IMR-90 (cell line): Measurements from ENCODE around the gene C11orf21. TPM values are rescaled to one million over a fixed set of nuclear protein-coding genes. Genes with fewer than 3 reads are reported as not detected.

Source experiments
- ATAC-seq: fragments of 200-7000 bp; cut with Tn5 transposase; 2 replicates; pipeline ENCODE4 v1.9.1; 2020; ENCODE audit warnings: low read depth, mild to moderate bottlenecking, moderate library complexity
- BruUV-seq: library from RNA; stranded (reverse); fragments of 400-500 nt; replicated peaks from 2 replicates; lab custom pipeline; 2021; lab: Mats Ljungman, UMichigan
- CTCF ChIA-PET: fragments of 300-600 bp; formaldehyde crosslinking; extraction: SDS; loops from one replicate; lab custom pipeline; 2021; ENCODE audit warnings: antibody characterized with exemption; lab: Yijun Ruan, JAX
- POLR2A ChIA-PET: fragments of 300-600 bp; sonication (Branson Sonifier 250); formaldehyde crosslinking; loops from one replicate; lab custom pipeline; 2022; ENCODE audit warnings: antibody characterized with exemption; ENCODE audit not compliant: unreplicated experiment; lab: Charles Lee
- DNase-seq: peaks from one replicate; pipeline ENCODE4 v3.0.0; 2013
- H2AFZ ChIP-seq: replicated peaks from 2 replicates; pipeline ENCODE3; 2013; ENCODE audit warnings: low read length, mild to moderate bottlenecking; ENCODE audit not compliant: poor library complexity
- H2AK5ac ChIP-seq: 2 replicates; pipeline ENCODE4 v1.6.1; 2013; ENCODE audit warnings: low read depth, low read length, inconsistent platforms
- H2AK9ac ChIP-seq: replicated peaks from 2 replicates; pipeline ENCODE3; 2013; ENCODE audit warnings: mild to moderate bottlenecking, low read depth, low read length, moderate library complexity; ENCODE audit not compliant: poor library complexity
- H2BK120ac ChIP-seq: 2 replicates; pipeline ENCODE4 v1.6.1; 2013; ENCODE audit warnings: low read depth, low read length, inconsistent platforms
- H2BK15ac ChIP-seq: 3 replicates; pipeline ENCODE4 v1.6.1; 2013; ENCODE audit warnings: low read depth, low read length, inconsistent platforms
- H2BK20ac ChIP-seq: 2 replicates; pipeline ENCODE4 v1.6.1; 2013; ENCODE audit warnings: low read depth, mild to moderate bottlenecking, inconsistent platforms, low read length, moderate library complexity
- H2BK5ac ChIP-seq: 2 replicates; pipeline ENCODE4 v1.6.1; 2013; ENCODE audit warnings: mild to moderate bottlenecking, low read depth, low read length, inconsistent platforms; ENCODE audit not compliant: poor library complexity, severe bottlenecking
- H3K14ac ChIP-seq: replicated peaks from 2 replicates; pipeline ENCODE4 v1.6.1; 2013; ENCODE audit warnings: low read depth, low read length, inconsistent platforms
- H3K18ac ChIP-seq: 2 replicates; pipeline ENCODE4 v1.6.1; 2013; ENCODE audit warnings: low read depth, low read length, control low read depth
- H3K23ac ChIP-seq: 2 replicates; pipeline ENCODE4 v1.6.1; 2013; ENCODE audit warnings: low read depth, low read length, inconsistent platforms
- H3K27ac ChIP-seq: 2 replicates; pipeline ENCODE4 v1.5.1; 2013; ENCODE audit warnings: mild to moderate bottlenecking, control low read depth, low read length; ENCODE audit not compliant: insufficient read depth
- H3K27me3 ChIP-seq: 2 replicates; pipeline ENCODE4 v1.6.1; 2013; ENCODE audit warnings: low read length; ENCODE audit not compliant: control insufficient read depth, insufficient read depth
- H3K36me3 ChIP-seq: 2 replicates; pipeline ENCODE4 v1.6.1; 2013; ENCODE audit warnings: low read length, mixed read lengths; ENCODE audit not compliant: control insufficient read depth, insufficient read depth
- H3K4ac ChIP-seq: 2 replicates; pipeline ENCODE4 v1.6.1; 2013; ENCODE audit warnings: low read depth, low read length, inconsistent platforms
- H3K4me1 ChIP-seq: 2 replicates; pipeline ENCODE4 v1.6.1; 2013; ENCODE audit warnings: low read length, mixed read lengths; ENCODE audit not compliant: control insufficient read depth, insufficient read depth
- H3K4me2 ChIP-seq: 2 replicates; pipeline ENCODE4 v1.6.1; 2013; ENCODE audit warnings: low read depth, mild to moderate bottlenecking, control low read depth, low read length, moderate library complexity
- H3K4me3 ChIP-seq: 2 replicates; pipeline ENCODE4 v1.5.1; 2013; ENCODE audit warnings: low read depth, mild to moderate bottlenecking, control low read depth, low read length, moderate library complexity; ENCODE audit not compliant: insufficient read depth
- H3K56ac ChIP-seq: 2 replicates; pipeline ENCODE4 v1.6.1; 2013; ENCODE audit warnings: low read length, inconsistent platforms; ENCODE audit not compliant: insufficient read depth; ENCODE audit errors: extremely low read depth
- H3K79me1 ChIP-seq, 2 experiments: 2 replicates each; pipeline ENCODE4 v1.6.1; 2013; ENCODE audit warnings: low read length in 2 of 2, inconsistent platforms in 1 of 2, low read depth in 1 of 2
- H3K9ac ChIP-seq: 2 replicates; pipeline ENCODE4 v1.6.1; 2013; ENCODE audit warnings: low read depth, low read length, control low read depth
- H3K9me1 ChIP-seq: 2 replicates; pipeline ENCODE4 v1.6.1; 2013; ENCODE audit warnings: low read length, inconsistent platforms; ENCODE audit not compliant: insufficient read depth
- H3K9me3 ChIP-seq: 2 replicates; pipeline ENCODE4 v1.6.1; 2013; ENCODE audit warnings: low read length; ENCODE audit not compliant: control insufficient read depth, insufficient read depth
- H4K20me1 ChIP-seq: 2 replicates; pipeline ENCODE4 v1.6.1; 2013; ENCODE audit warnings: low read length, inconsistent platforms; ENCODE audit not compliant: insufficient read depth
- H4K5ac ChIP-seq: 2 replicates; pipeline ENCODE4 v1.6.1; 2013; ENCODE audit warnings: mild to moderate bottlenecking, low read depth, low read length, control low read depth
- H4K8ac ChIP-seq, 2 experiments: 2 replicates each; pipeline ENCODE4 v1.6.1; 2013; ENCODE audit warnings: low read depth in 2 of 2, low read length in 2 of 2, control low read depth in 1 of 2, inconsistent platforms in 1 of 2
- H4K91ac ChIP-seq: 2 replicates; pipeline ENCODE4 v1.6.1; 2013; ENCODE audit warnings: low read depth, low read length, inconsistent platforms; ENCODE audit not compliant: insufficient read depth
- BHLHE40 ChIP-seq: fragments of 150-350 bp; IDR thresholded peaks from 2 replicates; pipeline ENCODE4 v1.6.1; 2016; ENCODE audit warnings: mild to moderate bottlenecking, low read depth, low read length
- CEBPB ChIP-seq: IDR thresholded peaks from 2 replicates; pipeline ENCODE4 v1.6.1; 2012; ENCODE audit warnings: low read depth, low read length, improper control_type of control experiment
- CHD1 ChIP-seq: IDR thresholded peaks from 2 replicates; pipeline ENCODE4 v1.6.1; 2012; ENCODE audit warnings: low read depth, low read length, improper control_type of control experiment
- CTCF ChIP-seq: conservative IDR thresholded peaks from 2 replicates; pipeline ENCODE4 v1.5.1; 2012; ENCODE audit warnings: mild to moderate bottlenecking, low read depth, low read length, improper control_type of control experiment
- FOS ChIP-seq: fragments of 150-350 bp; IDR thresholded peaks from 2 replicates; pipeline ENCODE4 v1.6.1; 2016; ENCODE audit warnings: low read depth, low read length
- MAFK ChIP-seq: IDR thresholded peaks from 2 replicates; pipeline ENCODE4 v1.6.1; 2012; ENCODE audit warnings: low read depth, low read length, improper control_type of control experiment
- MAZ ChIP-seq: IDR thresholded peaks from 2 replicates; pipeline ENCODE4 v1.6.1; 2012; ENCODE audit warnings: low read depth, mild to moderate bottlenecking, low read length, improper control_type of control experiment, moderate library complexity, borderline replicate concordance
- MXI1 ChIP-seq: IDR thresholded peaks from 2 replicates; pipeline ENCODE4 v1.6.1; 2012; ENCODE audit warnings: low read depth, mild to moderate bottlenecking, low read length, moderate library complexity, borderline replicate concordance
- NFE2L2 ChIP-seq: fragments of 150-350 bp; IDR thresholded peaks from 2 replicates; pipeline ENCODE4 v1.6.1; 2016; ENCODE audit warnings: low read depth, mild to moderate bottlenecking, low read length
- POLR2A ChIP-seq: IDR thresholded peaks from 2 replicates; pipeline ENCODE4 v1.6.1; 2012; ENCODE audit warnings: mild to moderate bottlenecking, low read depth, low read length
- RAD21 ChIP-seq: IDR thresholded peaks from 2 replicates; pipeline ENCODE4 v1.6.1; 2012; ENCODE audit warnings: low read length, improper control_type of control experiment
- RCOR1 ChIP-seq: IDR thresholded peaks from 2 replicates; pipeline ENCODE4 v1.6.1; 2012; ENCODE audit warnings: mild to moderate bottlenecking, low read length, improper control_type of control experiment; ENCODE audit not compliant: insufficient replicate concordance
- RFX5 ChIP-seq: IDR thresholded peaks from 2 replicates; pipeline ENCODE4 v1.8.0; 2012; ENCODE audit warnings: low read depth, mild to moderate bottlenecking, low read length, moderate library complexity
- SMC3 ChIP-seq: fragments of 150-350 bp; IDR thresholded peaks from 2 replicates; pipeline ENCODE4 v1.6.1; 2016; ENCODE audit warnings: low read depth, mild to moderate bottlenecking, antibody characterized with exemption, low read length, moderate library complexity
- USF2 ChIP-seq: fragments of 150-350 bp; IDR thresholded peaks from 2 replicates; pipeline ENCODE4 v1.6.1; 2017; ENCODE audit warnings: mild to moderate bottlenecking, antibody characterized with exemption, low read length, low read depth
- WGBS, 2 experiments: methylation state at CpG; one replicate each; pipeline versions ENCODE4 v1.1.5 to v1.1.7; 2013; ENCODE audit warnings: missing lambda C conversion rate in 2 of 2; ENCODE audit not compliant: insufficient read length in 1 of 2; ENCODE audit errors: extremely low coverage in 2 of 2; 5-methylcytosine and 5-hydroxymethylcytosine counted together
- dilution Hi-C: fragments of 300-500 bp; cut with HindIII; formaldehyde crosslinking; loops from one replicate; pipeline ENCODE4 v1.14.3; 2018; ENCODE audit warnings: low sequenced_read_pairs; ENCODE audit not compliant: unreplicated experiment
- in situ Hi-C: fragments of 300-500 bp; cut with MboI; formaldehyde crosslinking; loops from 3 replicates; pipeline ENCODE4 v1.14.3; 2019; ENCODE audit warnings: low sequenced_read_pairs, inconsistent platforms, mixed read lengths
- intact Hi-C: fragments of 100-400 bp; cut with micrococcal nuclease; formaldehyde crosslinking; loops from 2 replicates; pipeline ENCODE4 v1.10.0; 2022
- polyA plus RNA-seq, 3 experiments: library from polyadenylated mRNA; depleted of rRNA; stranded (reverse); fragments of >200 nt; gene quantifications; 2 replicates each; pipeline ENCODE4 v1.2.3, GENCODE V29; 2012; ENCODE audit warnings: low replicate concordance in 1 of 3
- total RNA-seq: library from RNA; depleted of rRNA; stranded (reverse); fragments of >200 nt; gene quantifications from 2 replicates; pipeline ENCODE4 v1.2.3, GENCODE V29; 2012

Gene C11orf21
- total and polyA plus RNA-seq, 2 of the 4 experiments (the other 2 are of a cell fraction): not detected

- no peaks in the 10 kb centered on the region for H4K20me1 ChIP-seq
- intact Hi-C loops (no loop called here), in situ Hi-C loops (no loop called here), dilution Hi-C loops (no loop called here)
- H3K9me3 ChIP-seq: no peaks in the 10 kb centered on the region
- POLR2A ChIA-PET: no interaction called here
- no peak overlapping the region for H2AK5ac ChIP-seq
- no peaks in the 10 kb centered on the region for H3K79me1 ChIP-seq
- H2AK9ac ChIP-seq: no peak overlapping the region
- H2AFZ ChIP-seq: no peak overlapping the region
- H3K56ac ChIP-seq: no peak overlapping the region
- H3K9me1 ChIP-seq: no peaks in the 10 kb centered on the region
- no TSS peak for BruUV-seq
- no peak overlapping the region for H2BK20ac ChIP-seq
- no peaks in the 10 kb centered on the region for H3K4me1 ChIP-seq
- H2BK120ac ChIP-seq: no peak overlapping the region
- no peak overlapping the region for H4K5ac ChIP-seq
- WGBS, 2 experiments: 82% methylated on average over 19 of the region's 26 CpGs; no CpG with 5 or more reads in 1 of the 2 experiments
- H3K23ac ChIP-seq: no peak overlapping the region
- H3K4me2 ChIP-seq: no peak overlapping the region
- no peak overlapping the region for H3K9ac ChIP-seq
- H3K36me3 ChIP-seq: no peaks in the 10 kb centered on the region
- ATAC-seq (no peak), DNase-seq (no peak)
- no peak overlapping the region for H2BK15ac ChIP-seq
- CTCF ChIA-PET: no interaction called here
- H4K8ac ChIP-seq: no peak overlapping the region
- peaks cover 47% of the 10 kb centered on the region for H3K27me3 ChIP-seq
- H3K4me3 ChIP-seq: no peak overlapping the region
- H3K27ac ChIP-seq: no peak overlapping the region
- no peak overlapping the region for H3K18ac ChIP-seq
- no peak overlapping the region for H3K4ac ChIP-seq
- H3K14ac ChIP-seq: no peak overlapping the region
- no peak overlapping the region for H2BK5ac ChIP-seq
- H4K91ac ChIP-seq: no peak overlapping the region
- TF ChIP-seq MAZ (no peak), POLR2A (no peak), RCOR1 (no peak), CEBPB (no peak), CTCF (no peak), MAFK (no peak), RAD21 (no peak), USF2 (no peak), MXI1 (no peak), RFX5 (no peak), FOS (no peak), CHD1 (no peak), BHLHE40 (no peak), SMC3 (no peak), NFE2L2 (no peak)
Measured at GRCh38 chr11:2260491-2261364, 41.0 kb downstream of the C11orf21 start.
